GM12801 (cell line): ENCODE results near the gene RNF222.

Experiments used
- TF ChIP-seq, protein P1 (sequence below): IDR thresholded peaks from one replicate; pipeline ENCODE4 v1.5.1; 2011; ENCODE audit warnings: control low read depth; ENCODE audit not compliant: insufficient read length; ENCODE audit errors: extremely low read depth

The RNF222 gene

DNA sequence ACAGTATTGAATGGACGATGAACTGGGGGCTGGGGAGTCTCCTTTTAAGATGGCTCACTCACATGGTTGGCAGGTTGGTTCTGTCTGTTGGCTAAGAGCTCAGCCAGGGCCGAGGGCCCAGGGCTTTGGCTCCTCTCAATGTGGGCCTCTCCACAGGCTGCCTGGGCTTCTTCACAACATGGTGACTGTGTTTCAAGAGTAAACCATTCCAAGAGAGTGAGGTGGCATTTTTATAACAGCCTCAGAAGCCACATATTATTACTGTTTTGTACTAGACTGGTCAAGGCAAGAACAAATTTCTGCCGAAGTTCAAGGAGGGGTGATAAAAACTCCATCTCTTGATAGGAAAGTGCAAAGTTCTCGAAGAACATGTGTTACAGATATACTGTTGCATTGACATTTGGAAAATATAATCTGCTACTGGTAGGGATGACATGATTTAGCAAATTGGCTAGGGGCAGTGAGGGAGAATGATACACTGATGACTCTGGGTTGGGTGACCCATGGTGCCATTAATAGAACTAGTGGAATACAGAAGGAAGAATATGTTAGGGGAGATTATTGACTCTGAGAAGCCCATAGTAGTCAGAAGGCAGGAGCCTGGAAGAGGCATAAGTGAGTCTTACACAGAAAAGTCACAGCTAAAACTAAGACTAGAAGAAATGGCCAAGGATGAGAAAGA is 34.8 kb downstream of the RNF222 start:
- TF ChIP-seq, protein P1, sequence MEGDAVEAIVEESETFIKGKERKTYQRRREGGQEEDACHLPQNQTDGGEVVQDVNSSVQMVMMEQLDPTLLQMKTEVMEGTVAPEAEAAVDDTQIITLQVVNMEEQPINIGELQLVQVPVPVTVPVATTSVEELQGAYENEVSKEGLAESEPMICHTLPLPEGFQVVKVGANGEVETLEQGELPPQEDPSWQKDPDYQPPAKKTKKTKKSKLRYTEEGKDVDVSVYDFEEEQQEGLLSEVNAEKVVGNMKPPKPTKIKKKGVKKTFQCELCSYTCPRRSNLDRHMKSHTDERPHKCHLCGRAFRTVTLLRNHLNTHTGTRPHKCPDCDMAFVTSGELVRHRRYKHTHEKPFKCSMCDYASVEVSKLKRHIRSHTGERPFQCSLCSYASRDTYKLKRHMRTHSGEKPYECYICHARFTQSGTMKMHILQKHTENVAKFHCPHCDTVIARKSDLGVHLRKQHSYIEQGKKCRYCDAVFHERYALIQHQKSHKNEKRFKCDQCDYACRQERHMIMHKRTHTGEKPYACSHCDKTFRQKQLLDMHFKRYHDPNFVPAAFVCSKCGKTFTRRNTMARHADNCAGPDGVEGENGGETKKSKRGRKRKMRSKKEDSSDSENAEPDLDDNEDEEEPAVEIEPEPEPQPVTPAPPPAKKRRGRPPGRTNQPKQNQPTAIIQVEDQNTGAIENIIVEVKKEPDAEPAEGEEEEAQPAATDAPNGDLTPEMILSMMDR: no peak

DNA sequence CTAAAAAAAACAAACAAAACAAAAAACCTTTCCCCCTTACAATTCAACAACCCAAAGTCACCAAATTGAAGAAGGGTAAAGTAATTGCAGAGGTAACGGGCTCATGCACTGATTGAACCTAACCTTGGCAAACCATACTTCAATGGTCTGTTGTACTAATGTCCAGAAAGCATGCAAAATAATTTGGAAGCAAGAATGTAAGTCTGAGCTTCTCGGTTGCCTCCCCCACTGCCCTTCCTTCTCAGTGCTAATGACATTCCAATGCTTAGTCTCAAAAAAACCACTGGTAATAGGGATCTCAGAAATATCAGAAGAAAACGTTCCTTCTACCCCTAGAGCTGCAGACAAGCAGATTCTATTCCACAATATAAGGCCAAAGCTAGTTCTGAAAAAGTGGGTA is 36.9 kb downstream of the RNF222 start:
- TF ChIP-seq, protein P1: no peak

DNA sequence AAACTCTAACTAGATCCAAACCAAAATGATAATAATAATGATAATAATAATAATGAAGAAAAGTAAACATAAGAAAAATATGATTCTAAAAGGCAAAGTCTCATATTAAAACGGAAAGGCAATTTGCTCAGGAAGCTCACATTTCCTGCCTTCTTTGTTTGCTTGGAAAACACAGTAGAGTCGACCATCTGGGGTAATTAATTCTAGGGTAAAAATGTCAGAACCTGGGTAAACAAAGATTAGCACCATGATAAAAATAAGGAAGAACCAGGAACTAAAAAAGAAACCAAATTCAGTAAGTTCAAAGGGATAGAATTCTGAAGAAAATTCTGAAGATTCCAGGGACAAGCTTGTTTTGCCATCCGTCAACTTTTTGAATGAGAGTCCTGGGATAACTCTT is 37.4 kb downstream of the RNF222 start:
- TF ChIP-seq, protein P1: no peak

DNA sequence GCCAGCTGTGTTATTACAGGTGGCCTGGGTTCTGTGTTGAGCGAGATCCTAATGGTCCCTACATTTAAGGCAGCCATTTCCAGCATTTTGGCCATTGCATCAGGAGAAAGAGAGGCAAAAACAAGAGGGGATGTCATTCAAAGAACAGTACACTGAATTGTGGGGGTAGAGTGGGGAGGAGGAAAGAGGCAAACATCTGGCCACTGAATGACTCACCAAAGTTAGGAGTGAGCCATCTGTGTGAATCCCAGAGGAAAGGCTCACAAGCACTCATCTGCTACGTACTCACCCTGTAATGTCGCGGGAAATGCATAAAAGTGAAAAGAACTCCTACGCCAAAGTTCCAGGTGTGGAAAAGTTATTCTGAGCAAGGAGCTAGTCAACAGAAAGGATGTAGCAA is 37.9 kb downstream of the RNF222 start:
- TF ChIP-seq, protein P1: no peak

DNA sequence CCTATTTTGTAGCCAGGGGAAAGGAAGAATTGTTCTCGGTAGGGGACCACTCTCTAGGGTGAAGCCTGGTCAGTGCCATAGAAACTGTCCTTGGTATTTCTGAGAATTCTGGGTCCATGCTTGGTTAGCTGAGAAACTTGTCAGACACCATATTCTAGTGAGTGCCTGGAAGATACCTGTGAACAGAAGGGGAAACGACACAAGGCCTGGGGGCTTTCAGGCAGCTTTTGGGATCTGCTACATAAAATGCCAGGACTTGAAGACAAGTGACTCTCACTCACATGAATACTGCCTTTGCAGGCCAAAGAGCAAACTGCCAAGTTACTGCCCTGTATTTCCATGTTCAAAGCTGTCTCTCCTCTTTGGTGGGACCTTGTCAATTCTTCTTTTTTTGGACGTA is 39.7 kb downstream of the RNF222 start:
- TF ChIP-seq, protein P1: no peak

DNA sequence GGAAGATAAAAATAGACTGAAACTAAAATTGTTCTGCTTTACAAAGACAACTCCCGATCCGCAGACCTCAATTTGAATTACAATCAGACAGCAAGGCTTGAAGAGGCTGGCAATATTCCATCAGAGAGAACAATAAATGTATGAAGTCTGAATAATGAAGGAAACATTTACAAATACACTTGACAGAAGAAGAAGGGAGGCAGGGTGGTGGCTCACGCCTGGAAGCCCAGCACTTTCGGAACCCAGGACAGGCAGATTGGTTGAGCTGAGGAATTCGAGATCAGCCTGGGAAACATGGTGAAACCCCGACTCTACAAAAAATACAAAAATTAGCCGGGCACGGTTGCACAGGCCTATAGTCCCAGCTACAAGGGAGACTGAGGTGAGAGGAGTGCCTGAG is 43.4 kb downstream of the RNF222 start:
- TF ChIP-seq, protein P1: no peak

DNA sequence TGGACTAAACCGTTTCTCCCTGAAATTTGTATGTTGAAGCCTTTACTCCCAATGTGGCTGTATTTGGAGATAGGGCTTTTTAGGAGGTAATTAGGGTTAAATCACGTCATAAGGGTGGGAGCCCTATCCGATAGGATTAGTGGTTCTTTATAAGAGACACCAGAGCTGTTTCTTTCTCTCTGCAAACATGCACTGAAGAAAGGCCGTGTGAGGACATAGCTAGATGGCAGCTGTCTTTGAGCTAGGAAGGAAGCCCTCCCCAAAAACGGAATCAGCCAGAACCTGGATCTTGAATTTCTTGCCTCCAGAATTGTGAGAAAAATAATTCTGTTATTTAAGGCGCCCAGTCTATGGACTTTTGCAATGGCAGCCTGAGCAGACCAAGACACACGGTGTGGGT is 43.9 kb downstream of the RNF222 start:
- TF ChIP-seq, protein P1: no peak

DNA sequence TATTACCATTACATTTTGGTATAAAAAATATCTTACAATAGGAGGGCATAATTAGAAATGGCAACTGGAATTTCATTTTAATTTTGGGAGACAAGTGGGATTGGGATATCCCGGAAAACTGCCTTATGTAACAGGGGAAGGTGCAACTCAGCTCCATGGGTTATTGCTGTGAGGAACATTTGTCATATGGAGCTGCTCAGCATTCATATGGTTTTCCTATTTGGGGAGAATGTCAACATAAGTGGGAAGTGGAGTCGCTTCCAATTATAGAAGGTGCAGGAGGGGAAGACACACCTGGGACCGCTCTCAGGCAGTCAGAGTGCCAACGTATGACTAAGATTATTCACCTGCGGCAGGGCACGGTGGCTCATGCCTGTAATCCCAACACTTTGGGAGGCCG is 47.3 kb downstream of the RNF222 start:
- TF ChIP-seq, protein P1: no peak
